DND-41 (cell line): ENCODE measurements around the gene RSPRY1.

Experiments used
- ATAC-seq: fragments of 200-7000 bp; cut with Tn5 transposase; 3 replicates; pipeline ENCODE4 v1.9.1; 2021; ENCODE audit warnings: low read depth; ENCODE audit not compliant: insufficient read depth
- DNase-seq: peaks from one replicate; pipeline ENCODE4 v3.0.0-alpha.2; 2020
- H2AFZ ChIP-seq: 2 replicates; pipeline ENCODE4 v1.6.0; 2012; ENCODE audit warnings: low read depth, low read length
- H3K27ac ChIP-seq: 2 replicates; pipeline ENCODE4 v1.5.1; 2012; ENCODE audit warnings: low read length, inconsistent platforms
- H3K27me3 ChIP-seq: fragments of 200-600 bp; sonication (generic); 2 replicates; pipeline ENCODE4 v1.6.0; 2012; ENCODE audit warnings: low read length, mild to moderate bottlenecking, inconsistent platforms; ENCODE audit not compliant: insufficient read depth, poor library complexity
- H3K36me3 ChIP-seq: 2 replicates; pipeline ENCODE4 v1.5.1; 2012; ENCODE audit warnings: low read length, inconsistent platforms; ENCODE audit not compliant: insufficient read depth
- H3K4me1 ChIP-seq: 2 replicates; pipeline ENCODE4 v1.5.1; 2012; ENCODE audit warnings: mild to moderate bottlenecking, low read length; ENCODE audit not compliant: insufficient read depth
- H3K4me2 ChIP-seq: 2 replicates; pipeline ENCODE4 v1.6.0; 2012; ENCODE audit warnings: mild to moderate bottlenecking, moderate library complexity, low read length, inconsistent platforms; ENCODE audit not compliant: insufficient read depth
- H3K4me3 ChIP-seq, 2 experiments: fragments of 200-600 bp in 1 of 2; shearing (Covaris generic) in 1 of 2; 2 replicates each; pipeline ENCODE4 v1.5.1; 2012 to 2016; ENCODE audit warnings: inconsistent platforms in 2 of 2, low read length in 2 of 2, mild to moderate bottlenecking in 2 of 2, low read depth in 1 of 2, moderate library complexity in 1 of 2
- H3K79me2 ChIP-seq: 2 replicates; pipeline ENCODE4 v1.6.0; 2012; ENCODE audit warnings: low read length, inconsistent platforms; ENCODE audit not compliant: insufficient read depth
- H3K9ac ChIP-seq: 2 replicates; pipeline ENCODE4 v1.6.0; 2012; ENCODE audit warnings: low read depth, mild to moderate bottlenecking, inconsistent platforms, low read length, moderate library complexity
- H3K9me3 ChIP-seq: 2 replicates; pipeline ENCODE4 v1.5.1; 2012; ENCODE audit warnings: low read length, moderate library complexity, mild to moderate bottlenecking, inconsistent platforms; ENCODE audit not compliant: insufficient read depth, severe bottlenecking
- H4K20me1 ChIP-seq: 2 replicates; pipeline ENCODE4 v1.6.0; 2012; ENCODE audit warnings: low read length; ENCODE audit not compliant: insufficient read depth
- EZH2 ChIP-seq: IDR thresholded peaks from 3 replicates; pipeline ENCODE4 v1.6.1; 2012; ENCODE audit warnings: borderline replicate concordance, low read depth, mild to moderate bottlenecking, moderate library complexity, low read length, inconsistent platforms; ENCODE audit not compliant: severe bottlenecking
- TF ChIP-seq, protein P1 (sequence below): IDR thresholded peaks from 2 replicates; pipeline ENCODE4 v1.5.1; 2012; ENCODE audit warnings: borderline replicate concordance, low read length, moderate library complexity, mild to moderate bottlenecking; ENCODE audit not compliant: poor library complexity, severe bottlenecking; ENCODE audit errors: extremely low read depth

RSPRY1 gene

GRCh38 chr16:57185945-57186871 is at the start of gene RSPRY1, which contains the start of gene PSME3IP1:
Gene RSPRY1, plus strand, starts transcription at chr16:57186329. Its CDS starts 18,330 bp downstream, at chr16:57204659.
Gene PSME3IP1, minus strand, starts transcription at chr16:57186039. Its CDS starts 12,185 bp downstream, at chr16:57173854.
- peaks cover 13% of the 10 kb centered on the region for H4K20me1 ChIP-seq
- H3K27me3 ChIP-seq: no peaks in the 10 kb centered on the region
- TF ChIP-seq EZH2: no peak
- TF ChIP-seq, protein P1, sequence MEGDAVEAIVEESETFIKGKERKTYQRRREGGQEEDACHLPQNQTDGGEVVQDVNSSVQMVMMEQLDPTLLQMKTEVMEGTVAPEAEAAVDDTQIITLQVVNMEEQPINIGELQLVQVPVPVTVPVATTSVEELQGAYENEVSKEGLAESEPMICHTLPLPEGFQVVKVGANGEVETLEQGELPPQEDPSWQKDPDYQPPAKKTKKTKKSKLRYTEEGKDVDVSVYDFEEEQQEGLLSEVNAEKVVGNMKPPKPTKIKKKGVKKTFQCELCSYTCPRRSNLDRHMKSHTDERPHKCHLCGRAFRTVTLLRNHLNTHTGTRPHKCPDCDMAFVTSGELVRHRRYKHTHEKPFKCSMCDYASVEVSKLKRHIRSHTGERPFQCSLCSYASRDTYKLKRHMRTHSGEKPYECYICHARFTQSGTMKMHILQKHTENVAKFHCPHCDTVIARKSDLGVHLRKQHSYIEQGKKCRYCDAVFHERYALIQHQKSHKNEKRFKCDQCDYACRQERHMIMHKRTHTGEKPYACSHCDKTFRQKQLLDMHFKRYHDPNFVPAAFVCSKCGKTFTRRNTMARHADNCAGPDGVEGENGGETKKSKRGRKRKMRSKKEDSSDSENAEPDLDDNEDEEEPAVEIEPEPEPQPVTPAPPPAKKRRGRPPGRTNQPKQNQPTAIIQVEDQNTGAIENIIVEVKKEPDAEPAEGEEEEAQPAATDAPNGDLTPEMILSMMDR: no peak
- H3K79me2 ChIP-seq: peaks cover 96% of the 10 kb centered on the region
- H3K9me3 ChIP-seq: no peaks in the 10 kb centered on the region
- H3K9ac ChIP-seq: peak within 1 kb of the TSS; percentile 88
- peak; percentile 94 for ATAC-seq
- H3K4me3 ChIP-seq: peak within 1 kb of the TSS; percentile 91 to 94
- H3K36me3 ChIP-seq: peaks cover 11% of the 10 kb centered on the region; the same call in 1 of the 2 replicates
- H3K4me2 ChIP-seq: peak within 1 kb of the TSS; percentile 88
- H3K4me1 ChIP-seq: peaks cover 46% of the 10 kb centered on the region
- DNase-seq: peak; percentile 100
- H3K27ac ChIP-seq: peak within 1 kb of the TSS; percentile 87
- H2AFZ ChIP-seq: peak within 1 kb of the TSS; percentile 91

GRCh38 chr16:57137043-57137442 is 49.1 kb upstream of the RSPRY1 start:
- Histone ChIP-seq H3K79me2 (no peaks in the 10 kb centered on the region), H4K20me1 (no peaks in the 10 kb centered on the region), H3K4me3 (no peak overlapping the region), H3K4me1 (peaks cover 11% of the 10 kb centered on the region), H3K9me3 (no peaks in the 10 kb centered on the region), H3K27ac (no peak overlapping the region), H3K9ac (no peak overlapping the region), H2AFZ (no peak overlapping the region), H3K27me3 (no peaks in the 10 kb centered on the region), H3K36me3 (no peaks in the 10 kb centered on the region), H3K4me2 (no peak overlapping the region)
- TF ChIP-seq EZH2: no peak
- TF ChIP-seq, protein P1: no peak
- DNase-seq: no peak
- no peak for ATAC-seq

DNA sequence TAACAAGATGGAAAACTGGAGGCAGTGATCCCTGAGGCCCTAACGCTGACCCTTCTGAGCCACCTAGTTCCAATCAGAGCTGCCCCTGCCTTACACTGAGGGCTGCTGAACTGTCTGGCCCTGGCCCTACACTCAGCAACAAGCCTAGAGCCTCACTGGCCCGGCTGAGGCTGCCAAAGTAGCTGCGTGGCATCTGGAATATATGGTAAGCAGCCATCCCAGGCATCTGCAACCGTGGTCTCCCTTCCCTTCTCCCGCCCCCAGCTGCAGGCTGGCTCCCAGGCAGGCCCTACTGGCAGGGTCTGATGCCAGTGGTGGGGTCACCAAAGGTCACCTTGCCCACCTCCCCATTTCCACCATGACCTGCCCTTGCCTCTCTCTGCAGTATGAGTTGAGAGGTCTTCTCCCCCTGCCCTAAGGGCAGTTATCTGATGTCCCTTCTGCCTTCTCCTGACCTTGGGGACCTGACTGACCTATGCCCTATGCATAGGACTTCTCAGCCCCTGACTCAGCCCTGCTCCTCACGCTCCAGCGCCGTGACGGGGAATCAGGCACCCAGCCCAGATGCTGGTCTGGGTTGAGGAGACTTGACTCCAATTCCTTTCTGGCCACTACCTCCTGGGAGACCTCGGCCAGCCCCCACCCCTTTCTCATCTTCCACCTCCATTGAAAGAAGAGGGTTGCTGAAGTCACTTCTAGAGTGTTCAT is 48.4 kb upstream of the RSPRY1 start:
- Histone ChIP-seq H3K27ac (no peak overlapping the region), H3K4me3 (no peak overlapping the region), H3K9ac (no peak overlapping the region), H3K9me3 (no peaks in the 10 kb centered on the region), H4K20me1 (no peaks in the 10 kb centered on the region), H3K27me3 (no peaks in the 10 kb centered on the region), H3K79me2 (no peaks in the 10 kb centered on the region), H3K36me3 (no peaks in the 10 kb centered on the region), H3K4me2 (no peak overlapping the region), H2AFZ (no peak overlapping the region), H3K4me1 (peaks cover 18% of the 10 kb centered on the region)
- ATAC-seq (no peak), DNase-seq (no peak)
- TF ChIP-seq, protein P1: no peak
- TF ChIP-seq EZH2: no peak
